PFSK-1 (cell line): ENCODE results near the gene RGS10.

Experiments used
- FOXP2 ChIP-seq: optimal IDR thresholded peaks from 2 replicates; pipeline ENCODE3; 2011; ENCODE audit warnings: borderline replicate concordance, control low read depth, inconsistent platforms; ENCODE audit not compliant: insufficient read depth; ENCODE audit errors: extremely low read length, extremely low read depth
- POLR2AphosphoS5 ChIP-seq: IDR thresholded peaks from 2 replicates; pipeline ENCODE4 v1.6.1; 2012; ENCODE audit warnings: low read depth, mild to moderate bottlenecking, control low read depth, low read length, moderate library complexity
- REST ChIP-seq, 2 experiments: IDR thresholded peaks; 2 replicates each; pipeline versions ENCODE4 v1.6.1 to v1.8.0; 2011 to 2012; ENCODE audit warnings: low read depth in 2 of 2, low read length in 2 of 2, control low read depth in 1 of 2, inconsistent platforms in 1 of 2, mild to moderate bottlenecking in 1 of 2, moderate library complexity in 1 of 2; ENCODE audit not compliant: insufficient read depth in 1 of 2
- SIN3A ChIP-seq: IDR thresholded peaks from 2 replicates; pipeline ENCODE4 v1.6.1; 2012; ENCODE audit warnings: mild to moderate bottlenecking, low read length, moderate library complexity, borderline replicate concordance; ENCODE audit not compliant: insufficient read depth
- TAF1 ChIP-seq: IDR thresholded peaks from 2 replicates; pipeline ENCODE4 v1.6.1; 2012; ENCODE audit warnings: low read length, control low read depth, borderline replicate concordance; ENCODE audit not compliant: insufficient read depth

RGS10 gene

GRCh38 chr10:119567978-119568377 lies 25.5 kb upstream of the RGS10 start:
- TF ChIP-seq FOXP2: no peak
- no peak for TF ChIP-seq REST (IDR thresholded peaks at IDR 0.05; ENCODE audit: insufficient read depth in 1 of 2, low read depth in 2 of 2, low read length in 2 of 2)
- TF ChIP-seq TAF1: no peak
- TF ChIP-seq POLR2AphosphoS5: no peak
- no peak for TF ChIP-seq SIN3A

- TF ChIP-seq REST (IDR thresholded peaks at IDR 0.05; ENCODE audit: insufficient read depth in 1 of 2, low read depth in 2 of 2, low read length in 2 of 2): no peak
- no peak for TF ChIP-seq TAF1
- no peak for TF ChIP-seq SIN3A
- no peak for TF ChIP-seq POLR2AphosphoS5
- TF ChIP-seq FOXP2: no peak
Measured at GRCh38 chr10:119562097-119562496, 19.6 kb upstream of the RGS10 start.

- TF ChIP-seq TAF1 (no peak), SIN3A (no peak), POLR2AphosphoS5 (no peak), FOXP2 (no peak), REST (IDR thresholded peaks at IDR 0.05; ENCODE audit: insufficient read depth in 1 of 2, low read depth in 2 of 2, low read length in 2 of 2) (no peak)
Measured at GRCh38 chr10:119555178-119555784, 12.8 kb upstream of the RGS10 start.

GRCh38 chr10:119550827-119551226 lies 8.3 kb upstream of the RGS10 start:
- no peak for TF ChIP-seq REST (IDR thresholded peaks at IDR 0.05; ENCODE audit: insufficient read depth in 1 of 2, low read depth in 2 of 2, low read length in 2 of 2)
- TF ChIP-seq TAF1: no peak
- TF ChIP-seq POLR2AphosphoS5: no peak
- TF ChIP-seq FOXP2: no peak
- TF ChIP-seq SIN3A: no peak

GRCh38 chr10:119549247-119549999 lies 6.9 kb upstream of the RGS10 start:
- TF ChIP-seq FOXP2 (no peak), REST (IDR thresholded peaks at IDR 0.05; ENCODE audit: insufficient read depth in 1 of 2, low read depth in 2 of 2, low read length in 2 of 2) (no peak), POLR2AphosphoS5 (no peak), TAF1 (no peak), SIN3A (no peak)
